ENCODE results near the gene TIMM13. TPM values are rescaled to one million over a fixed set of nuclear protein-coding genes. Genes with fewer than 3 reads are reported as not detected.
A peak's percentile ranks its signal among the peaks of the same experiment; 100 is the strongest.

TIMM13 gene
- total RNA-seq, 1 donor from 2014 or later, result 86.9 TPM

DNA sequence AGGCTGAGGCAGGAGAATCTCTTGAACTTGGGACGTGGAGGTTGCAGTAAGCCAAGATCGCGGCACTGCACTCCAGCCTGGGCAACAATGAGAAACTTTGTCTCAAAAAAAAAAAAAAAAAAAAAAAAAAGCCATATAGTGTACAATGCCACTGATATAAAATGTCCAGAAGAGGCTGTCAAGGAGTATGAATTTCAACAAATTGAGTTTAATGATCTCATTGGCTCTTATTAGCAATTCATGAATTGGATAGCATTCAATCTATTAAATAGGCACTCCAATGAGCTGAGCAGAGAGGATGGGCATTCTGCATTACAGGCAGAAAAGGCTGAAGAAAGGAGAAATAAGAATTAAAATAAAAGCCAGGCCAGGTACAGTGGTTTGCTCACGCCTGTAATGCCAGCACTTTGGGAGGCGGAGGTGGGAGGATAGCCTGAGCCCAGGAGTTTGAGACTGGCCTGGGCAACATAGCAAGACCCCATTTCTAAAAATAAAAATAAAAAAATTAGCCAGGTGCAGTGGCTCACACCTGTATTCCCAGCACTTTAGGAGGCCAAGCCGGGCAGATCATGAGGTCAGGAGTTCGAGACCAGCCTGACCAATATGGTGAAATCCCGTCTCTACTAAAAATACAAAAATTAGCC lies 30.1 kb upstream of the TIMM13 start:
- no peak for DNase-seq (ENCODE audit: missing footprints)
- intact Hi-C loops (cut with DNase I), result loop anchor here (1.0 kb wide), 1 partner anchor 30 kb away; the partner anchor contains the start of gene TIMM13
- no peak for ATAC-seq

DNA sequence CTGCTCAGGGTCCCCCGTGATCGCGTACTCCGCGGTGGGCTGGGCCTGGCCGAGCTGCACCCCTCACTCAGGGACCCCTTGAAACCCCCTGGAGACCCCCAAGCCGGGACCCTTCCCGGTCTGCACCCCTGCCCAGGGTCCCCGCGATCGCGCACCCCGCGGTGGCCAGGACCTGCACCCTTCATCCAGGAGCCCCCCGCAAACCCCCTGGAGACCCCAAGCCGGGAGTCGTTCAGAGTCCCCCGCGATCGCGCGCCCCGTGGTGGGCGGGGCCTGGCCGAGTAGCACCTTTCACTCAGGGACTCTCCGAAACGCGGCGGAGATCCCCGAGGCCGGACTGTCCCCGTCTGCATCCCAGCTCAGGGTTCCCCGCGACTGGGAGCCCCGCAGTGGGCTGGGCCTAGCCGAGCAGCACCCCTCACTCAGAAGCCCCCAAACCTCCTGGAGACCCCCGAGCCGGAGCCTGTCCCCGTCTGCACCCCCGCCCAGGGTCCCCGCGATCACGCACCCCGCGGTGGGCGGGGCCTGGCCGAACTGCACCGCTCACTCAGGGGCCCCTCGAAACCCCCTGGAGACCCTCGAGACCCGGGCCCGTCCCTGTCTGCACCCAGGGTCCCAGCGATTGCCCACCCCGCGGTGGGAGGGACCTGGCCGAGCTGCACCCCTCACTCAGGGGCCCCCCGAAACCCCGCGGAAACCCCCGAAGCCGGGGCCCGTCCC lies 28.6 kb upstream of the TIMM13 start:
- ATAC-seq, result peak; percentile 23
- intact Hi-C loops (cut with DNase I), result no loop called here

DNA sequence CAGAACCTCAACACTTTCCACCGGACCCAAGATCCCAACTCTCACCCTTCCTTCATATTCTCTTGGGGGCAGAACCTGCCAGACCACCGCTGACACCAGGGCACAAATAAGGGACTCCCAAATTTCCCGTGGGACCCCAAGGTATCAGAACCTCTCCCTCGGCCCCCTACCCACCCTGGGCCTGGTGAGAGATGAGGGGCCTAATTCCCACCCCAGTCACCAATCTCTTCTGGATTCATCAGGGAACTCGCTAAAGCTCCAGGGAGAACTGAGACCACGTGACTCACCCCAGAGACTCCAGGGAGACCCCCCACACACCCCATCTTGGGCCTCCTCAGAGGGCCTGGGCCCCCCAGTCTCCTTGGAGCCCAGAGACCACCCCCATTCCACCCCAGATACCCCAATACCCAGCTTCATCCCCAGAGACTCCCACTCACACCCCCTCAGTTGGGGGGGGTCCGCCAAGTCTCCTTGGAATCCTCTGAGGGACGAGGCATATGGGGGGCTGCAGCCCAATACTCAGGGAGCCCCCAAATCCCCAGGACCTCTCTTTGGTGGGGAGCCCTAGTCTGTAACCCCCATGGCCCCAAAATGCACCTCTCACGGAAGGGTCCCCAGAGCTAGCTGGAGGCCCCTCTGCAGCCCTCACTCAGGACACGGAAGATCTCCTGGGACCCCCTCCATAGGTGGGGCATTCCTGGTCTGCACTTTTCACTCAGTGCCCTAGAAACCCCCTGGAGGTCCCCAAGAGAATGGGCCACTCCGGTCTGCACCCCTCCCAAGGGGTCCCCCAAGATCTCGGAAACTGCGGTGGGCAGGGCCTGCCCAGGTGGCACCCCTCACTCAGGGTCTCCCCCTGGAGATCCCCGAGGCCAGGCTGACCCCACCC lies 27.8 kb upstream of the TIMM13 start:
- intact Hi-C loops (cut with DNase I), result no loop called here
- DNase-seq (ENCODE audit: missing footprints), result peak; percentile 23
- no peak for ATAC-seq

More for the DNA sequence above, 28.6 kb upstream of the TIMM13 start:
- DNase-seq (ENCODE audit: missing footprints), result peak; percentile 70

DNA sequence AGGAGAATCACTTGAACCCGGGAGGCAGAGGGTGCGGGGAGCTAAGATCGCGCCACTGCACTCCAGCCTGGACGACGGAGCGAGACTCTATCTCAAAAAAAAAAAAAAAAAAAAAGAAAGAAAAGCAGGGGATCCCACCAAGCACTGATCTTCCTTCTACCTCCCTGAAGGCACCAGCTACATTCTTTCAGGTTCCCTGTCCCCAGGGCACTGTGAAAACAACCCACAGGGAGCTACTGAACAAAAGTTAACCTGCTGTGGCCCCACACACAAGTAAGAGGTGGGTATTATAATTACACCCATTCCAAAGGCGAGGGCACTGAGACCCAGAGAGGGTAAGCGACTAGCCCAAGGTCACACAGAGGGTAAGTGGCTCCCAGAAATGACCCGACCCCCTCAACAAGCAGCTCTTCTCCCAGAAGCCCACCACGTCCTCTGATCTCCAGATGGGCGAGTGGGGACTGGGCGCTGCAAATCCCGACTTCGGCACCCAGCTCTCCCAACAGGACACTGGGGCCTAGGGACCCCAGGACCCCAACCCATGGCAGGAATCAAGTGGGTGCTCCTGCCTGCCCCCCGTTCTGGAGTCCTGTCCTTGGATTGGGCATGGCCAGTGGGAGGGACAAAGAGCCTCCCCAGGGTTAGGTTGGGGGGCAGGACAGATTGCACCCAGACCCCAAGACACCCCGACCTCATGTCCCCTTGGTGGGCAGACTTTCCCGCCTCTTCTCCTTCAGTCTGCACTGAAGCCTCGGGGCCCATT lies 27.0 kb upstream of the TIMM13 start:
- DNase-seq (ENCODE audit: missing footprints) (peak; percentile 23), ATAC-seq (no peak)
- intact Hi-C loops (cut with DNase I), result no loop called here

DNA sequence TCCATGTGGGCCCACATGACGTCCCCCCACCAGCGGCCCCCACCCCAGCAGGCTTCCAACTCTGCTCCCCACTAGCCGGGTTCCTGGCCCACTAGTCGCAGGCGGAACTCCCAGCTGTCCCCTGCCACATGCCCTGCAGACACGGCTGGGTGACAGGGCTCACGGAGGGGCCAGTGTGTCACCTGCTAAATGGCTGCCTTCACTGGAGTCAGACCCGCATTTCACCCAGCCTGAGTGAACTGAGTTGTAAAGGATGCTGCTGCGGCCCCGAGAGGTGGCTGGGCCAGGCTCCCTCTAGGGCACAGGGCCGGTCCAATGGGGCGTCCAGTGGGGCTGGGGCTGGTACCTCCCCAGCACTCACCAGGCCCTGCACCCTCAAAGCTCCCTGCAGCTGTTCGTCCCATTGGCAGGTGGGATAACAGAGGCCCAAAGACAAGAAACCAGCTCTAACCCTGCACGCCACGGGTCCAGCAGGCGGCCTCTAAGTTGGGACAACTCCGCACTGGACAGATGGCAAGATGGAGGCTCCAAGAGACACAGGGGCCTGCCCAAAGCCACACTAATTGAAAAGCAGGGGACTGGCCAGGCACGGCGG lies 26.1 kb upstream of the TIMM13 start:
- intact Hi-C loops (cut with DNase I), result no loop called here
- DNase-seq (ENCODE audit: missing footprints), result peak; percentile 28
- no peak for ATAC-seq

DNA sequence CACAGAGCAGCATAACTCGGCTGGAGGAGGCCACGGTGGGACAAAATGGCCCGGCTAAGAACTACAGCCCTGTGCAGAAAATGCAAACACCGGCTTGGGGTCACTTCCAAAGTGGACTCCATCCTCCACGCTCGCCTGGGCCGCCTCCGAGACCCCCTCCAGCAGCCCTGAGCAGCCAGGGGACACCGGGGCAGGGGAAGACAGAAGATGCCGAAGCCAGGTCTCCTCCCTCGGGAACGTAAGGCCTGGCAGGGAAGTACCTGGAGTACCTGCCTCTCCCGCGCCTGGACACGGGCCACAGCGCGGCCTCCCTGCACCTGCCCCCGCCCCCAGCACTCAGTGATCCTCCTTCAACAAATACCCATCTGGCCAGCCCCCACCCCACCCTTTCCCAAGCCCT lies 24.4 kb upstream of the TIMM13 start:
- ATAC-seq, result no peak
- DNase-seq (ENCODE audit: missing footprints), result no peak
- intact Hi-C loops (cut with DNase I), result no loop called here

DNA sequence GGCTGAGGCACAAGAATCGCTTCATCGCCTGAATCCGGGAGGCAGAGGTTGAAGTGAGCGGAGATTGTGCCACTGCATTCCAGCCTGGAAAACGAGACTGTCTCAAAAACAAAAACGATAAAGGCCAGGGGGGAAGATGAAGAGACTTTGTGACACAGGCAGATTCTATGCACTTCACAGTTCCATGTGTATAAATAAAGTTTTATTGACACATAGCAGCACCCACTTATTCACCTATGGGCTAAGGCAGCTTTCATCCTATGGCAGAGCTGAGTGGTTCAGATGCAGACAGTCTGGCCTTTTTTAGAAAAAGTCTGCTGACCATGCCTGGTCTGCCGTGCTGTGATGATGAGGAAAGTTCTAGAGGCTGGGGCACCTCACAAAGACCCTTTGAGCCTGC lies 23.8 kb upstream of the TIMM13 start:
- no peak for DNase-seq (ENCODE audit: missing footprints)
- no peak for ATAC-seq
- intact Hi-C loops (cut with DNase I), result no loop called here

DNA sequence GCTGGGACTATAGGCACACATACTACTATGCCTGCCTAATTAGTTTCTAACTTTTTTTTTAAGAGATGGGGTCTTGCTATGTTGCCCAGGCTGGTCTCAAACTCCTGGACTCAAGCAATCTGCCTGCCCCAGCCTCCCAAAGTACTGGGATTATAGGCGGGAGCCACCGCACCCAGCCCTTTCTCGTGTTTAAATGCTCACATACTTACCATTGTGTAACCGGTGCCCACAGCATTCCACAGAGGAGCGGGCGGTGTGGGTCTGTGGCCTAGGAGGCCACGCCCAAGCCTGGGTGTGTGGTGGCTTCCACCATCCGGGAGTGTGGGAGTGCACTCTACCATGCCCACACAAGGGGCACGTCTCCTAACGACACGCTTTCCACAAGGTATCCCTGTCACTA lies 21.6 kb upstream of the TIMM13 start:
- DNase-seq (ENCODE audit: missing footprints) (no peak), ATAC-seq (no peak)
- intact Hi-C loops (cut with DNase I), result no loop called here

DNA sequence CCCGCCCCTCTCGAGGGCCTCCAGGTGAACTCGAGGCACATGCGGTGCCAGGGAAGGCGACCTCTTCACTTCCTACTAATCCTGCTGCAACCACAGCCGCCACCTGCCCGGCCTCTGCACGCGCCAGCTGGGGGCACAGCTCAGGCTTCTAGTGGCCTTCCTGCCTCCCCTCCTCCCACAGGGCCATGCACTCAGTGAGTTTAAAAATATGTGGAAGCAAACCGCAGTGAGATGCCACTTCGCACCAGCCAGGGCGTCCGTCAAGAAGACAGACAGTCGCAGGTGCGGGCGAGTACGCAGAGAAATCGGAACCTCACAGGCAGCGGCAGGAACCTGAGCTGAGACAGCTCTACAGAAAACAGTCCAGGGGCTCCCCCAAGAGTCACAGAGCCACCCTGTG lies 19.0 kb upstream of the TIMM13 start:
- DNase-seq (ENCODE audit: missing footprints) (no peak), ATAC-seq (no peak)
- intact Hi-C loops (cut with DNase I), result no loop called here

DNA sequence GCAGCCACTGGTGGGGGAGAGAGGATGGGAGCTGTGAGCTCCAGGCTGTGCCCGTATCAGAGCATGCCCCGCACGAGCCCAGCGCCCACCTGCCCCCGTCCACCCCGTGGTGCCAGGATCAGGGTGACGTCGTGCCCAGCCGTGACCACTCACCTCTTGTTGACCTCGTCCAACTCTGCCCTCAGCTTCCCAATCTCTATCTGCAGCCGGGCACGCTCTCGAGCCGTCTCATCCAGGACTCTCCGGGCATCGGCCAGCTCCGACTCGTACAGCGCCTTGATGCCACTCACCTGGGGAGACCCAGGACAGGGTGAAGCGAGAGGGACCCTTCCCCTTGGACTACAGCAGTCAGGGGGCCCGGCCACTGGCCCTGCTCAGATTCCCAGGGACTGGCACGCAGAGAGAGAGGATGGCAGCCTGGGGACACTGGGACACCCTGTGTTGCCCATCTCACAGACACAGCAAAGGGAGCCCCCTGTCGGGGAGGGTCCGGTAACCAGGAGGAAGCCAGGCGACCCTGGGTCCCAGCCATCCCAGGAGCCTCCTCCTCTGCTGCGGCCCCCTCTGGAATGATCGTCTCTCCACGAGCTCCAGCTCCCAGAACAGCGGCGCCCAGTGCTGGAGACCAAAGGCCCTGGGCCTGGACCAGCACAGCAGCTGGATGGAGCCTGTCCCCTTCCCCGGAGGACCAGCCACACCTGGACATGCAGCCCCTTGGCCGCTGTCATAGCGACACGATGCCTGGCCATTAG lies 17.0 kb upstream of the TIMM13 start:
- no peak for ATAC-seq
- no peak for DNase-seq (ENCODE audit: missing footprints)
- intact Hi-C loops (cut with DNase I), result no loop called here

DNA sequence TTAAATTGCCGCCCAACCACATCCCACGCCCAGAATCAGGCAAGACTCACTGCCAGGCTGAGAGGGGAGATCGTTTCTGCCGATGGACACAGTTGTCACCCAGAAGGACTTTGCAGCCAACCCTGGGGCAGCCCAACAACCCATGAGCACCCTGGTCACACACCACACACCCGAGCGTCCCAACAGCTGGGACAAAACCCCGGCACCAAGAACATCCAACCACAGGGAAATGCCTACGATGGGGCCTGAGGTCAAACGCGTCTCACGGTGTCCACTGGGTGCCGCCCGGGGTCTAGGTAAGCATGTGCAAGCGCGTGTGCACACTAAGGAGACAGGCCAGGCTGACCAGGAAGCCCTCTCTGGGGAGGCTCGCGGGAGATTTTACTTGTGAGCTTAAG lies 16.4 kb upstream of the TIMM13 start:
- intact Hi-C loops (cut with DNase I), result no loop called here
- no peak for DNase-seq (ENCODE audit: missing footprints)
- no peak for ATAC-seq

DNA sequence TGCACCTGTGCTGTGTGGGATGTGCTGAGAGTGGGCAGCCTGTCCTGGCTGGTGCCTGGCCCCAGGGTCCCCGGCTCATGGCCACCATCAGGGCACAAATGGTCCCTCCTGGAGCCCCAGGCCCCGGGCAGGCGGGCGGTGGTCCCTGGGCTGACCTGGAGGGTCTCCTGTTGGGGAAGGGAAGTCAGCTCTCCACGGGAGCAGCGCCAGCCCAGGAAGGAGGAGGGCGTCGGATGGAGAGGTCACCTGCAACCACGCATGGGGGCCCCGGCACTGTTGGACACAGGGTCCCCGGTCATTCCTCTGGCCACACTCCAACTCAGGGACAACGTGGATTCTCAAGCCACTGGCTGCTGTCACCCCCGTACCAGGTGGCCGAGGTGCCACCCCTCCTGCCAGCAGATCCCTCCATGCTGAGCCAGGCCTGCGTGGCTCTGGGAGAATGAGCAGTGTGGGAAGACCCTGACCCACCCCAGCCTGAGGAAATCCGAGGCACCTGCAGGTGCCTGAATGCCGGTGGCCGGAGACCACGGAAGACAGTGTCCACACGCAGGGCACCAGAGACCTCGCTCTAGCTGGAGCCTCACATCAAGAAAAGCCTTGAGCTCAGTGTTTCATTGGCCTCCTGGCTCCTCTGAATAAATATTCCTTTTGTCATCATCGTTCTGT lies 15.9 kb upstream of the TIMM13 start:
- intact Hi-C loops (cut with DNase I), result no loop called here
- no peak for ATAC-seq
- peak; percentile 57 for DNase-seq (ENCODE audit: missing footprints)

DNA sequence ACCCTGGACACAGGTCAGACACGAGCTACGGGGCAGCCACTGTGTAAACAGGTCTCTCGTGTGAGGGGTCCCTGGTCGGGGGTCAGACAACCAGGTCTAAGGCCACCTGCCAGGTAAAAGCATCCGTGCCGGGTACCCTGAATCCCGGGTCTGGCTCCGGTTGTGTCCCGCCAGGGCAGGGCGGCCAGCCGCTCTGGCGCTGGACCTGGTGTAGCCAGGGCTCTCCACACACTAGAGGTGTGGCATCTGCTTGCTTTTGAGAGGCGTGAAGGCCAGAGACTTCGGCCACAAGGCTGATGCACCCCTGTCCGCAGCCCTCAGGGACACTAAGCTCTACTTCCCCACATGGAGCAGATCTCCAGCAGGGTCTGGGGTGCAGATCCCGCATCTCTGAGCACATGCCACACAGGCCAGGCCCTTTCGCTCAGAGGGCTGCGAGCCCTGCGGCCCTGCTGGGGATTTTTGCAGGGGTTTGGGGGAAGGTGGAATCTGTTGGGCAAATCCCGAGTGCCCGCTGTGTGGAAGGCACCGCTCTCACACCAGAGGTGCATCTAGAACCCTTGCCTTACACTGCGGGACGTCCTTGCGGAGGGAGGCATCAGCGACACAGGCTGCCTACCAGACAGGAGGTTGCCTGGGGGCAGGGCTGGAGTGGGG lies 13.8 kb upstream of the TIMM13 start:
- intact Hi-C loops (cut with DNase I), result no loop called here
- DNase-seq (ENCODE audit: missing footprints) (peak; percentile 47), ATAC-seq (no peak)

DNA sequence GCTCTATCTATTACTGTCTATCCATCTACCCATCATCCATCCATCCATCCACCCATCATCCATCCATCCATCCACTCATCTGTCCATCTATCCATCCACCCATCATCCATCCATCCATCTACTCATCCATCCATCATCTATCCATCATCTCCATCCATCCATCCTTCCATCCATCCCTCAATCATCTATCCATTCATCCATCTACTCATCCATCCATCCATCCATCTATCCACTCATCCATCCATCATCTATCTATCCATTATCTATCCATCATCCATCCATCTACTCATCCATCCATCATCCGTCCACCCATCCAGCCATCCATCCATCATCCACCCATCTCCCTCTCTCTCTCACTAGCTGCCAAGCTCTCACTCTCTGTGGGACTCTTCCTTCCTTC lies 13.1 kb upstream of the TIMM13 start:
- no peak for ATAC-seq
- DNase-seq (ENCODE audit: missing footprints), result no peak
- intact Hi-C loops (cut with DNase I), result no loop called here

DNA sequence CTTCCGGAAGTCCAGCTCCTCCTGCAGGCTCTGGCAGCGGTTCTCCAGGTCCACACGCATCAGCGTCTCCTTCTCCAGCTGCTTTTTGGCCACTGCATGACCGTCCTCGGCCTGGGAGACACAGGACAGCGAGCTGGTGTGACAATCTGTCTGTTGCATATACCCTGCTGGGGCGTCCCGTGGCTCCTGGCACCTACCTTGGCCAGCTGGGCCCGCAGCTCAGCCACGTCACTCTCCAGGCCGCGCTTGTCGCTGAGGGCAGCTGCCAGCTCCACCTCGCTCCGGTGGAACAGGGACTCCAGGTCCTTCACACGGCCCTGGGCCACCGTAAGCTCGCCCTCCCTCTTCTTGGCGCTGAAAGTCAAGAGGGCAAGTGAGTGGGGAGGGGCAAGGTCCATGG lies 10.8 kb upstream of the TIMM13 start:
- DNase-seq (ENCODE audit: missing footprints), result no peak

DNA sequence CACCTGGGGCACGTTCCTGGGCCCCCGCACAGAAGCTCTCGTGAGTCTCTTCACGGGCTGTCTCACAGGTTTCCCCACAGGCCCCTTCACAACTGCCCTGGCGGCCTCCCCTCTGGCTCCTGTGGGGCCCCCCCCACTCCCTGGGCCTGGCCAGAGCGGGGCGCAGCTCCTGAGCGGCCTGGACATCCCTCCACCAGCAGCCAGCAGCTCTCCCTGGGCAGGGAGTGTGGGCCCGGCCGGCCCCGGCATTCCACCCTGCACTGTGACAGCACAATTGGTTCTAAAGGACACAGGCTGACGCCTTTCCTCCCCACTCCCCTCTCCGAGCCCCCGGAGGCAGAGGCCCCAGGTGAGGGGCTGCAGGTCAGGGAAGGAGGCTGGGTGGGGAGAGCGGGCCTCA lies 9.5 kb upstream of the TIMM13 start:
- DNase-seq (ENCODE audit: missing footprints) (no peak), ATAC-seq (no peak)
- intact Hi-C loops (cut with DNase I), result no loop called here

More for the DNA sequence above, 10.8 kb upstream of the TIMM13 start:
- no peak for ATAC-seq
- intact Hi-C loops (cut with DNase I), result no loop called here

DNA sequence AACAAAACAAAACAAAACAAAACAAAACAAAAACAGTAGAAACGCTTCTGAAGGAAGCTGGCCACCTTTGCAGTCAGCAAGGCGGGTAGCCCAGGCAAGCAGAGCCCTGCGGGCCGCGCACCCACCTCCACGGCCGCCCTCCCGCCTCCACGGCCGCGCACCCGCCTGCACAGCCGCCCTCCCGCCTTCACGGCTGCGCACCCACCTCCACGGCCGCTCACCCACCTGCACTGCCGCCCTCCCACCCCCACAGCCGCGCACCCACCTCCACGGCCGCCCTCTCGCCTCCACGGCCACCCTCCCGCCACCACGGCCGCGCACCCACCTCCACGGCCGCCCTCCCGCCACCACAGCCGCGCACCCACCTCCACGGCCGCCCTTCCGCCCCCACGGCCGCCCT lies 9.0 kb upstream of the TIMM13 start:
- DNase-seq (ENCODE audit: missing footprints), result peak; percentile 23
- no peak for ATAC-seq
- intact Hi-C loops (cut with DNase I), result no loop called here

All from Right ventricle myocardium inferior (tissue), 1 donor.